ENCODE results near the gene CTPS1.

The CTPS1 gene

DNA sequence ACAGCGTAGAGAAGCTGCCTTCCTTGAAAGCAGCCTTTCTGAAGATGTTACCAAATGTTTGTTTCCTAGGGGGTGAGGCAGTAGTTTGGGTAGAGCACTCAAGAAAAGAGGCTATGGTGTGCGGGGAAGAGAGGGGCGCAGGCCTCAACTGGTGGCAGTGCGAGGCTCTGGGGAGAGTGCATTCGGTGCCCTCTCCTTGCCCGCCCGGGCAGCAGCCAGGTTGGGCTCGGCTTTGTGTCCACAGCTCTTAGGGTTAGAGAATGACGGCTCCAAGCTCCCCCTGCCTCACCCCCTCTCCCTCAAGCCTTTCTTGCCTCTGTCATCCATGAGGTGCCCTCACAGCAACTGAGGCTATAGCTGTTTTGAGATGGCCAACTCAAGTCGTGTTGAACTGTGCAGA, 42.9 kb downstream of the CTPS1 start:
- Mint-ChIP-seq H3K9me3 (no peaks in the 10 kb centered on the region), H3K4me1 (peaks cover 5% of the 10 kb centered on the region), H3K27ac (no peak overlapping the region), H3K27me3 (no peaks in the 10 kb centered on the region), H3K4me3 (no peak overlapping the region), H3K36me3 (peaks cover 2% of the 10 kb centered on the region)

DNA sequence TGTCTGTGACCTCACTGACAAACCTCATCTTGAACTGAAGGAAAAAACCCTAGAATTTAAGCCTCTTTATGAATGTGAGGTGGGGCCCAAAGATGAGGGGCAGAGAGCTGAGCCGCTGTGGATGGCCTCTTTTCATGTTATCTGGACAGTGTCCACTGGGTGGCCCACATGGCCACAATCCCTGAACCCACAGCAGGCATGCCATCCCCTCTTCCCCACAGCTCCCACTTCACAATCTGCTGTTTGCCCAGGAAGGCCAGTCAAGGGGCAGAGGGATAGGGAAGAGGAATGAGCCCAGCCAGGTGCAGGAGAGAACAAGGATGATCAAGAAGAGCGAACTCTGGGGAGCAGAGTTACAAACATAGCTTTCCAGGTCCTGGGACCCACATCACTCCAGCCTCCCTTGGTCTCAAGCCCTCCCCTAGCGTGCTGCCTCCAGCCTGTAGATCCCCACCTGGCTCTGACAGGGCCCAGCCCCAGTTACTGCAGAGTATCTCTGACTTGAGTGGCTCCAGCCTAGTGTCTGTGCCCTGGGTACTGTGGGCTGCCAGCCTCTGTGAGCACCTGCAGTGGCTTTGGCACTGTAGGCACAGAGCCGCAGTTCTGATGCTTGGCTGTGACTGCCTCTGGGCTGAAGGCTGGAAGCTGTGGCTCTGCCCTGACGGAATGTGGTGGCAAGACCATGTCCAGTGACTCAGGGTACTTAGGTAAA, 43.9 kb downstream of the CTPS1 start:
- Mint-ChIP-seq H3K27me3 (no peaks in the 10 kb centered on the region), H3K4me1 (peaks cover 5% of the 10 kb centered on the region), H3K36me3 (peaks cover 2% of the 10 kb centered on the region), H3K4me3 (no peak overlapping the region), H3K27ac (peak overlapping the region; percentile 59), H3K9me3 (no peaks in the 10 kb centered on the region)

DNA sequence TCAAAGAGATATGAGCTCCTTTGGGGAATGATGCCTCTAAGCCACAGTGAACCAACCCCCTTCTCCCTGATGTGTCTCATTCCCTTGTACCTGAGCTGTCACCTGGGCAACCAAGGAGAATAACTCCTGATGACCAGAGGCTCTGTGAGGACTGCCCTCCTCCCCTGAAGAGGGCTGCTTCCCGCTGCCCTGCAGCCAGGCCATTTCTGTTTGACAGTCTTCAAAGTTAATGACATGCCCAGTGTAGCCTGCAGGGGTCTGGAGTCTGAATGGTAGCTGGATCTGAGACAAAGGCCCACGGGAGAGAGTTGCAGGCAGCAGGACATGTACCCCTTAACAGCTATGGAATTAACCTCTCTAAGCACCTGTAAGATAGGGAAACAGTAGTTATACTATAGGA, 45.5 kb downstream of the CTPS1 start:
- no peaks in the 10 kb centered on the region for H3K9me3 Mint-ChIP-seq
- H3K4me3 Mint-ChIP-seq, result no peak overlapping the region
- H3K4me1 Mint-ChIP-seq, result peaks cover 5% of the 10 kb centered on the region
- no peaks in the 10 kb centered on the region for H3K27me3 Mint-ChIP-seq
- H3K27ac Mint-ChIP-seq, result no peak overlapping the region
- peaks cover 4% of the 10 kb centered on the region for H3K36me3 Mint-ChIP-seq

DNA sequence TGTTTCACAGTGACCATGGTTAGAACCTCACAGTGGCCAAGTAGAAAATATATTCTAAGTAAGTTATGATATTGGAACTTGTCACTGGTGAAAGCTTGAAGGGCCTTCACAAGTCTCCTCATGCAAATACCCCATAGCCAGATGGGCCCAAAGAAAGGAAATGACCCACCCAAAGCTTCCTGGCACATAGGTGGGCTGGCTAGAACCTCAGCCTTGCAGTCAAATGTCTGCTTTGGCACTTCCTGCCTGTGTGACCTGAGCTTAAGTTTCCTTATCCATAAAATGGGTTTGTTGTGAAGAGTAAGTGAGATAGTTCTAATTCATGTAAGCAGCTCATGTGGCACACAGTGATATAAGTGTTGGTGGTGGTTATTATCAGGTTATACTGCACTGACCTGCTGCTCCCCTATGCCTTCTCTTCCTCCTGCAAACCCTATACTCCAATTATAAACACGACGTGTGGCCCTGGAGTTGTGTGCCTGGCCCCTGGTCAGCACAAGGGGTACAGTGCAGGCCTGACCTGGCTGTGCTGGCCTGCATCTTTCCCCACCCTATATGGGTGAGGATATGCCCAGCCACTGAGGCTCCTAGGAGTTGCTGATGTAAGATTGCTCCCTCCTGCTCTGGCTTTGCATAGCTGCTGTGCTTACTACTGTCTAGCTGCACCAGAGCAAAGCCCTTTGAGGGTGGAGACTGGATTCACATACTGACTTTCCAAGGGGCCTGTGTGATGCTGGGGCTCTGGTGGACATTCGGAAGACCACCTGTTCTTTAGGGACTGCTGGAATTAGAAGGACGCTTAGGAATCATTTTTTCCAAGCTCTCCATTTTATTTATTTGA, 46.7 kb downstream of the CTPS1 start:
- H3K4me3 Mint-ChIP-seq, result no peak overlapping the region
- H3K4me1 Mint-ChIP-seq, result peaks cover 5% of the 10 kb centered on the region
- peak overlapping the region; percentile 85 for H3K27ac Mint-ChIP-seq

DNA sequence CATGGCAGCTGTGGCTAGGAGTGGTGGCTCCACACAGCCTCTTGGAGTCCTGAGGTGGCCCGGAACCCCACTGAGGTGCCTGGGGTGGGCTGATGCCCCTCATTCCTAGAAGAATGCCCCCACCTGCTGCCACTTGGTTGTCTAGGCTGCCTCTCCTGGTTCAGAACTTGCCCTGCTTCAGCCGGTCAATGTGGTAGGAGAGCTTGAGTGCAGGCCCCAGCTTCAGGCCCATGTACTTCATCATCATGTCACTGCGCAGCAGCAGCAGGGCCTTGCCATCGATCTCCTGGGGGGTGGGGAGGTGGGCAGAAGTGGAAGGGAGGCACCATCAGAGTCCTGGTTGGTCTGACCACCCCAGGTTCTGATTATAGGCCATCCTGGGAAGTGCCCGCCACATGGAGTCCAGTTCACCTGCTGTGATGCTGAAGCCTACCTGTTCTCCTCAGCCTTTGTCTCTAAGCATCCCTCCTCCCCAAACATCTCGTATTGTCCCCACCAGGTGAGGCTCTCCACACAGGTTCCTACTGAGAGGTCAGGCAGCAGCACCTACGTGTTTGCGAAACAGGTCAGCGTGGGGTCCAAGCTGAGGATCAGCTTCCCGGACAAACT, 48.6 kb downstream of the CTPS1 start:
- no peak overlapping the region for H3K27ac Mint-ChIP-seq
- no peaks in the 10 kb centered on the region for H3K27me3 Mint-ChIP-seq
- no peaks in the 10 kb centered on the region for H3K9me3 Mint-ChIP-seq

More for the DNA sequence above, 46.7 kb downstream of the CTPS1 start:
- H3K27me3 Mint-ChIP-seq, result no peaks in the 10 kb centered on the region
- peaks cover 9% of the 10 kb centered on the region for H3K36me3 Mint-ChIP-seq
- H3K9me3 Mint-ChIP-seq, result no peaks in the 10 kb centered on the region

DNA sequence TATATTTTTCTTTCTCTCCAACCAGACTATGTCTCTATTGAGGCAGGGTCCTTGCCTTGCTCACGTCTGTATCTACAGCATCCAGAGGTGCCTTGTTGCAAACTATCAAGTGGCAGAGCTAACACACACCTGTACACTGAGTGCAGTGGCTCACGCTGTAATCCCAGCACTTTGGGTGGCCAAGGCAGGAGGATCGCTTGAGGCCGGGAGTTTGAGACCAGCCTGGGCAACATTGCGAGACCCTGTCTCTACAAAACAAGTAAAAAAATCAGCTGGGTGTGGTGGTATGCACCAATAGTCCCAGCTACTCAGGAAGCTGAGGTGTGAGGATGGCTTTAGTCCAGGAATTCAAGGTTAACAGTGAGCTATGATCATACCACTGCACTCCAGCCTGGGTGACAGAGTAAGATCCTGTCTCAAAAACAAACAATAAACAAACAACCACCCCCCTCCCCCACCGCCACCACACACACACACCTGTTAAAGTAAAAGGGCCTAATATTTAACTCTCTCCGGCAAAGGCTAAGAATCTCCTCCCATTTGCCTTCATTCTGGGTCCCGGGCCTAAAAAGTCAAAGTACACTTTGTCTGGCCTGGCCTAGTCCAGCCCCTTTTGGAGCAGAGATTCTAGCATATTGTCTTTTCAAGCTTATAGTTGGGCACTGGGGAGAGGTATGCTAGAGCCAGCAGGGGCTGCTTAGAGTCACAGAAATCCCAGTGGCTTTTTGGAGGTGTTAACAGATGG, 51.5 kb downstream of the CTPS1 start:
- Mint-ChIP-seq H3K4me1 (peaks cover 5% of the 10 kb centered on the region), H3K27me3 (no peaks in the 10 kb centered on the region), H3K9me3 (no peaks in the 10 kb centered on the region), H3K36me3 (peaks cover 13% of the 10 kb centered on the region), H3K27ac (no peak overlapping the region), H3K4me3 (no peak overlapping the region)

More for the DNA sequence above, 48.6 kb downstream of the CTPS1 start:
- peaks cover 5% of the 10 kb centered on the region for H3K4me1 Mint-ChIP-seq
- peaks cover 13% of the 10 kb centered on the region for H3K36me3 Mint-ChIP-seq
- H3K4me3 Mint-ChIP-seq, result no peak overlapping the region

DNA sequence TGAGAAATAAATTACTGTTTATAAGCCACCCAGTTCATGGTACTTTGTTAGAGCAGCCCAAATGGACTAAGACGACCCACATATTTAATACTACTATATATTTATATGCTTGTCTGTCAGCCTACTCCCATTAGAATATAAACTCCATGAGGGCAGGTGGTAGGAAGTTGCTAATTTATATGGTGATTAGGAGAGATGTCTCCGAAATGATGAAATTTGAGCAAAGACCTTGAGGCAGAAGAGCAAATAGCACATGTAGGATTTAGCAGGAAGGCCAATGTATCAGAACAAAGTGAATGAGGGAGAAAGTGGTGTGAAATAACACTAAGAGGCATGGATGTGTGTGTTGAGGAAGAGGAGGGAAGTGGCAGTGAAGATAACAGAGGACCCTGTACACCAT, 52.7 kb downstream of the CTPS1 start:
- H3K4me3 Mint-ChIP-seq, result no peak overlapping the region
- no peaks in the 10 kb centered on the region for H3K4me1 Mint-ChIP-seq
- peaks cover 13% of the 10 kb centered on the region for H3K36me3 Mint-ChIP-seq
- H3K27me3 Mint-ChIP-seq, result no peaks in the 10 kb centered on the region
- H3K9me3 Mint-ChIP-seq, result no peaks in the 10 kb centered on the region
- no peak overlapping the region for H3K27ac Mint-ChIP-seq

DNA sequence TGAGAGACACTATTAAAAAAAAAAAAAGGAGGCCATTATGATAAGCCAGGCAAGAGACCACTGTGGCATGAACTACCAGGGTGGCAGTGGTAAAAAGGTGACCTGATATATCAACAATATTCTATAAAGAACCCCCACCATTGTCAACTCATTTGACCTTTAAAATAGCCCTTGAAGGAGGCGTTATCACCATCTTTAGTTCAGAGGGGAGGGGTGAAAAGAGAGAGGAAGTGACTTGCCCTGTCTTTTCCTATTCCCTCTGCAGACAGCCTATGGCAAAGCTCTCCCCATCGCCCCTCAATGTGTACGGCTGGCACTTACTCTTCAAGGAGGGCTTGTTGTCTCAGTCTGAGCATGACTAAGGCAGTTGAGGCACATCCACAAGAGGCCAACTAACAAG, 53.8 kb downstream of the CTPS1 start:
- H3K4me3 Mint-ChIP-seq, result no peak overlapping the region
- H3K36me3 Mint-ChIP-seq, result peaks cover 13% of the 10 kb centered on the region
- H3K27ac Mint-ChIP-seq, result no peak overlapping the region
- no peaks in the 10 kb centered on the region for H3K4me1 Mint-ChIP-seq
- H3K9me3 Mint-ChIP-seq, result no peaks in the 10 kb centered on the region
- H3K27me3 Mint-ChIP-seq, result no peaks in the 10 kb centered on the region

DNA sequence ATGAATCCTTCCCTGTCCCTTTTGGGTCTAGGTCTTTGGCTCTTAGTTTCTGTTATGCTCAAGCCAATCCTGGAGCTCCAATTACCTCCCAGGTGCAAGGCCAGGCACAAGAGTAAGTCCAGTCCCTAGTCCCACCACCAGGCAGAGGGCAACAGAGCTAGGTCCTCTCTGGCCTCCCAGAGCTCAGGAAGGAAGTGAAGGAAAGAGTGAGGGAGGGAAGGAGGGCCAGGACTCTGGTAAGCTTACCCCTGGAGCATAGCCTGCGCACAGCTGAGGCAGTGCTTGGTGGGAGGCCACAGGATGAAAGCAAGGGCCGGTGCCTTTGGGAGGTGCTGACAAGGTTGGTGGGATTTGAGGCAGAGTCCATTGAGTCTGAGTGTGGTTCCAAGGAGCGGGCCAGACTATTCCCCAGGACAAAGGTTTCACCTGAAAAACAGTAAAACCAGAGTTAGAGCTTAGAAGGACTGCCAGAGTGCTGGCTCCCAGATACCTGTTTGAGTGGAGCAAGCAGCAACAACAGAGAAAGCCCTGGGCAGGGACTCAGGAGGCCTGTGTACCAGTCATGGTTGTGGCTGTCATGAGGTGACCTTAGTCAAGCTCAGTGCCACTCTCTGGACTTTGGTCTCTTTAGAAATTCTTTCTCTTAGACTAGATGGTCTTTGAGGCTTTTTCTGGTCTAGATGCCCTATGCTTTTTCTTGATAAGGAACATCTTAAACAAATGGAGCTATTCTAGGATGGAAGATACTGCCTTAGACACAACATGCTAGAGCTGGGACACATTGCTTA, 57.8 kb downstream of the CTPS1 start:
- peaks cover 6% of the 10 kb centered on the region for H3K36me3 Mint-ChIP-seq
- H3K4me3 Mint-ChIP-seq, result no peak overlapping the region
- H3K27ac Mint-ChIP-seq, result no peak overlapping the region
- no peaks in the 10 kb centered on the region for H3K4me1 Mint-ChIP-seq
- no peaks in the 10 kb centered on the region for H3K27me3 Mint-ChIP-seq
- no peaks in the 10 kb centered on the region for H3K9me3 Mint-ChIP-seq

DNA sequence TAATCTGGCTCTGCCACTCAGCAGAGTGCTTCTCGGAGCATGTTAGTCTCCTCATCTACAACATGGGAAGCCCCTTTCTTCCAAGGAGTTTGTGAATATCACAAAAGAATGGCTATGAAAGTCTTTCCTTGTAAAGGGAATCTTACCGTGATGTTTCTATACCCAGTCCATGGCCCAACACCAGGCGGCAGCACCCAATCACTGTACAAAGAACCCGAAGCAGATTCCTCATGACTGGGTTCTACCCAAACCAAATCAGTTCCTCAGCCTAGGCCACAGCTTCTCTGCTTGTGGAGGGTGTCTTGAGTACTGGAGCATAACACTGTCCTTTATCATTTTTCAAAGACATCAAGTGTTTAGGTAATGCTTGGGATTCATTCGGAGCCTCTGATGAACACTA, 58.6 kb downstream of the CTPS1 start:
- Mint-ChIP-seq H3K36me3 (peaks cover 4% of the 10 kb centered on the region), H3K4me3 (no peak overlapping the region), H3K27me3 (no peaks in the 10 kb centered on the region), H3K27ac (no peak overlapping the region), H3K9me3 (no peaks in the 10 kb centered on the region), H3K4me1 (no peaks in the 10 kb centered on the region)

DNA sequence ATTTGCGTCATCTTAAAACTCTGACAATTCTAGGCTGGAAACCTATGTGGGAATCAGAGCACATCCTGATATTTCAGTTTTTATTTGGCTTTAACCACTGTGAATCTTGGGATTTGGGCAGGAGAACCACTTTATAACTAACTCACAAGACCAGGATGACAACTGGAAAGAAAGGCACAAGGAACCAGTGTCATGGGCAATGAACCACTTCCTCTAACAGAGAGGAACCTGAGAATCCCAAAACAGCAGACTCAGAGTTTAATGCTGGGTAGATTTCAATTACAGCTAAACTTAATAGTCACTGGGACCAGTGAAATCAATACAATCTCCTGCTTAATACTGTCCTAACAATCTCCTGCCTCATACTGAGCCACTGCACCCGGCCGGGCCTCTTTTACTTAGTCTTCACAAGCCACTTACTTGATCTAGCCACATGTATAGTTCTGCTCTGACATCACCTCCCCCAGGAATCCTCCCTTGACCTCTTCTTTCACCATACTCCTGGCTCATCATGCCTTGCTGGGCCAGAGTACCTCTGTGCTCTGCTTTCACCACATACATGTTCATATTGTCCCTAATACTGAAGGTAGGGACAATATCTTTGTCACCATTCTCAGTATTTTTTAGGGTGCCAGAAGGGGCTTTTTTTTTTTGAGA, 62.2 kb downstream of the CTPS1 start:
- Mint-ChIP-seq H3K27ac (no peak overlapping the region), H3K27me3 (no peaks in the 10 kb centered on the region), H3K36me3 (peaks cover 6% of the 10 kb centered on the region), H3K9me3 (no peaks in the 10 kb centered on the region), H3K4me1 (no peaks in the 10 kb centered on the region), H3K4me3 (no peak overlapping the region)

DNA sequence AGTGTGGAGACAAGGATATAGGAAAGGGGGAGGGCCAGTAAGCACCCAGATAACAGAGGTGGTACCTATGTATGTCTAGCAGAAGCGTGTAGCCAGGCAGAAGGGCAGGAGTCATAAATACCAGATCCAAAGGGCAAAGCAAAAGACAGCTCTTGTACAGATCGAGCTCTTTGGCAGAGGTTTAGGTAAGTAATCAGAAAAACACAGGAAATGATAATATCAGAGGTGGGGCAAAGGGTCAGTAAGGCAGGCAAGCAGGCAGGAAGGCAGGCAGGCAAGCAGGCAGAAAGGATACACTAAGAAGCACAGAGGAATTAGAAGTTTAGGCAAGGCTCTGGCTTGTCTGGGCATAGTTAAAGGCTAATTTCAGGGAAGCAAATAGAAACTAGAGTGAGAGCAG, 64.7 kb downstream of the CTPS1 start:
- H3K9me3 Mint-ChIP-seq, result no peaks in the 10 kb centered on the region
- no peak overlapping the region for H3K4me3 Mint-ChIP-seq
- H3K27me3 Mint-ChIP-seq, result no peaks in the 10 kb centered on the region
- peaks cover 16% of the 10 kb centered on the region for H3K36me3 Mint-ChIP-seq
- H3K27ac Mint-ChIP-seq, result no peak overlapping the region
- H3K4me1 Mint-ChIP-seq, result no peaks in the 10 kb centered on the region

DNA sequence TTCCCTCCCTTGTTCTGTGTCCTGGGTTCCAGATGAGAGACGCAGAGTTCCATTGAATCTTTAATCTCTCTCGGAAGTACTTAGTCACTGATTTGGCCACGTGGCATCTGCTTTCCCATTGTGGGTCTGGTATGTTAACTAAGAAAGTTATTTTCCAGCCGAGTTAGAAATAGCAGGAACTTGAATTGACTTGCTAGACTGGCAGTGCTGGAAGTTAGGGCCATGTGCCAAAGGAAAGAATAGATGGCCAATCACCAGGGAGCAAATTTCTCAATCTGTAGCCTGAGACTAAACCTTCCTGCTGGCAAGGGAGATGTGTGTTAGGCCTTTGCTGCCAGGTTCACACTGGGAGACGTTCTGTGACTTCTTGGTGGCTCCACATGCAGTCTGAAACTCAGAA, 66.2 kb downstream of the CTPS1 start:
- H3K36me3 Mint-ChIP-seq, result peaks cover 18% of the 10 kb centered on the region

DNA sequence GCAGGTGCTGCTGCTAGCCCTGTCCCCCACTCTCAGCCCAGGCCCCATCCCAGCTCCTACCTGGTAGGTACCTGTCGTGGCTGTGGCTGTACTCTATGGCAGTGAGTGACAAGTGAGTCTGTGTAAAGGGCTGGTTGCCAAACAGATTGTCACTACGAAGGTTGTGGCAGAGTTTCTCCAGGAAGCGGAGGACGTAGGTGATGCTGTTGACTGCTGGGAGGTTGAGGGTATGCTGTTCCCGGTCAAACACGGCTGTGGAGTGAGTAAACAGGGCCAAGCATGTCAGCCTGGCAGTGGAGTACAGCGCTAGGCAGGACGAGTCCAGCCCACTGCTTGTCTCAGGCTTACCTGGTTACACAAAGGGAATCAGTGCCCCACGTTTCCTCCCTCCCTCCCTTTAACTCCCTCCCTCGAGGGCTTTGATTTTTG, 66.9 kb downstream of the CTPS1 start:
- Mint-ChIP-seq H3K9me3 (no peaks in the 10 kb centered on the region), H3K4me3 (no peak overlapping the region), H3K27me3 (no peaks in the 10 kb centered on the region), H3K27ac (no peak overlapping the region), H3K4me1 (no peaks in the 10 kb centered on the region), H3K36me3 (peaks cover 18% of the 10 kb centered on the region)

More for the DNA sequence above, 66.2 kb downstream of the CTPS1 start:
- no peaks in the 10 kb centered on the region for H3K4me1 Mint-ChIP-seq
- no peak overlapping the region for H3K27ac Mint-ChIP-seq
- H3K9me3 Mint-ChIP-seq, result no peaks in the 10 kb centered on the region
- H3K27me3 Mint-ChIP-seq, result no peaks in the 10 kb centered on the region
- no peak overlapping the region for H3K4me3 Mint-ChIP-seq
